ENCODE data around the gene SART3. TPM values are rescaled to one million over a fixed set of nuclear protein-coding genes. Genes with fewer than 3 reads are reported as not detected.

SART3 gene, protein sequence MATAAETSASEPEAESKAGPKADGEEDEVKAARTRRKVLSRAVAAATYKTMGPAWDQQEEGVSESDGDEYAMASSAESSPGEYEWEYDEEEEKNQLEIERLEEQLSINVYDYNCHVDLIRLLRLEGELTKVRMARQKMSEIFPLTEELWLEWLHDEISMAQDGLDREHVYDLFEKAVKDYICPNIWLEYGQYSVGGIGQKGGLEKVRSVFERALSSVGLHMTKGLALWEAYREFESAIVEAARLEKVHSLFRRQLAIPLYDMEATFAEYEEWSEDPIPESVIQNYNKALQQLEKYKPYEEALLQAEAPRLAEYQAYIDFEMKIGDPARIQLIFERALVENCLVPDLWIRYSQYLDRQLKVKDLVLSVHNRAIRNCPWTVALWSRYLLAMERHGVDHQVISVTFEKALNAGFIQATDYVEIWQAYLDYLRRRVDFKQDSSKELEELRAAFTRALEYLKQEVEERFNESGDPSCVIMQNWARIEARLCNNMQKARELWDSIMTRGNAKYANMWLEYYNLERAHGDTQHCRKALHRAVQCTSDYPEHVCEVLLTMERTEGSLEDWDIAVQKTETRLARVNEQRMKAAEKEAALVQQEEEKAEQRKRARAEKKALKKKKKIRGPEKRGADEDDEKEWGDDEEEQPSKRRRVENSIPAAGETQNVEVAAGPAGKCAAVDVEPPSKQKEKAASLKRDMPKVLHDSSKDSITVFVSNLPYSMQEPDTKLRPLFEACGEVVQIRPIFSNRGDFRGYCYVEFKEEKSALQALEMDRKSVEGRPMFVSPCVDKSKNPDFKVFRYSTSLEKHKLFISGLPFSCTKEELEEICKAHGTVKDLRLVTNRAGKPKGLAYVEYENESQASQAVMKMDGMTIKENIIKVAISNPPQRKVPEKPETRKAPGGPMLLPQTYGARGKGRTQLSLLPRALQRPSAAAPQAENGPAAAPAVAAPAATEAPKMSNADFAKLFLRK
- total RNA-seq: 21.7 TPM
- long read RNA-seq, full-length matches to known transcripts: 7 of 14 reads
- long read RNA-seq, partial matches to known transcripts: 4 of 14 reads
- long read RNA-seq, other reads (novel, unspliced or antisense): 3 of 14 reads

DNA sequence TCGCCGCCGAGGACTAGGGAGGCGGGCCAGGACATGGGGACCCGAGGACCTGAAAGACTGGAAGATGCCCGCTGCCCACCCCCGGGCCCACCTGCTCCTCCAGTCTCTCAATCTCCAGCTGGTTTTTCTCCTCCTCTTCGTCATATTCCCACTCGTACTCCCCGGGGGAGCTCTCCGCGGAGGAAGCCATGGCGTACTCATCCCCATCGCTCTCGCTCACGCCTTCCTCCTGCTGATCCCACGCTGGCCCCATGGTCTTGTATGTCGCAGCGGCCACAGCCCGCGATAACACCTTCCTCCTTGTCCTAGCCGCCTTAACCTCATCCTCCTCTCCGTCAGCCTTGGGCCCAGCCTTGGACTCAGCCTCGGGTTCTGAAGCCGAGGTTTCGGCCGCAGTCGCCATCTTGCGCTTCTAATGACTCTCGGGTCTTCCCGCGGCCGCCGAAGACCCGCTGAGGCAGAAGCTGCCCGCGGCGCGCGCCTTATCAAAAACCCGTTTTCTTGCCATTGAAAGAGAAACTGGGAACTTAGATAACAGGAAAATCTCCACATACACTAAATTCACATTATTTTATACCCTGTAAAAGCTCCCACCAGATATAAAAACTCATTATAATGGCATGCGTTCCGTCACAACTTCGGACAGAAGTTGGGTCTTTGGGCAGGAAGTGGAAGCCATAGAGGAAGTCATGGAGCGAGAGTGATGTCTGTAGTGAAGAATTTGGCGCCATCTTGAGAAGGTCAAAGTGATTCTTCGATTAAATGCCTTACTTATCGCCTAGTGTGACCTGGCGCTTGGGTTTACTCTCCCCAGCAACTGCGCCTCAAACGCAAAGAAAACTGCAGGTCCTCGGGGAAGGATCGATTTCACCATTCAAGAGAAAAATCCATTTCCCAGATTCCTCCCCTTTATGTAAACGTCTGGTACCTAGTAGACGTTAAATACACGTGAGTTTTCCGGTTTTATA lies at the start of gene SART3:
SART3 (minus strand) TSS at position 422 of the 968 bp plus-strand sequence; CDS start at position 403, 19 bp downstream.
- DNase-seq (ENCODE audit: missing footprints) (peak; percentile 93), ATAC-seq (peak; percentile 64)
- intact Hi-C loops (cut with DNase I): loop anchor here (2.0 to 5.0 kb wide), 3 partner anchors 170 to 391 kb away; partner anchors contain the start of genes CORO1C and SSH1

GRCh38 chr12:108610336-108610815 lies 49.4 kb upstream of the SART3 start:
- intact Hi-C loops (cut with DNase I): no loop called here
- no peak for DNase-seq (ENCODE audit: missing footprints)
- no peak for ATAC-seq

- intact Hi-C loops (cut with DNase I): no loop called here
- ATAC-seq (peak; percentile 87), DNase-seq (ENCODE audit: missing footprints) (peak; percentile 85)
Observed at GRCh38 chr12:108609537-108610335, 48.8 kb upstream of the SART3 start.

DNA sequence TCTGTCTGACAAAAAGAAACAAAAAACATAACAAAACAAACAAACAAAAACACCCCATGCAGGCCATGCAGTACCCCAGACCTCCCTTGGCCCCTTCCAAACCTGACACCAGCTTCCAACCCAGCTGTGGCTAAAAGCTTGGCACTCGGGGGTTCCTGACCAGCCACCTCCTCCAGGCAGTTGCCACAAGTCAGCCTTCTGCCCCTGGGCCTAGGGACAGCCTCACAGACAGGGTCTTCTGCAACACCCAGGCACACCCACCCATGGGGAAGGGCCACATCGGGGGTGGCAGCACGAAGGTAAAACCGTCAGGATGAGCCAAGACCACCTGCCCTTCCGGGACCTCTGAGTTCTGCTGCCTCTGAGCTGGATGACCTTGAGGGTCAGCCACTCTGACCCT lies 47.6 kb upstream of the SART3 start:
- ATAC-seq: no peak
- no peak for DNase-seq (ENCODE audit: missing footprints)
- intact Hi-C loops (cut with DNase I): no loop called here

DNA sequence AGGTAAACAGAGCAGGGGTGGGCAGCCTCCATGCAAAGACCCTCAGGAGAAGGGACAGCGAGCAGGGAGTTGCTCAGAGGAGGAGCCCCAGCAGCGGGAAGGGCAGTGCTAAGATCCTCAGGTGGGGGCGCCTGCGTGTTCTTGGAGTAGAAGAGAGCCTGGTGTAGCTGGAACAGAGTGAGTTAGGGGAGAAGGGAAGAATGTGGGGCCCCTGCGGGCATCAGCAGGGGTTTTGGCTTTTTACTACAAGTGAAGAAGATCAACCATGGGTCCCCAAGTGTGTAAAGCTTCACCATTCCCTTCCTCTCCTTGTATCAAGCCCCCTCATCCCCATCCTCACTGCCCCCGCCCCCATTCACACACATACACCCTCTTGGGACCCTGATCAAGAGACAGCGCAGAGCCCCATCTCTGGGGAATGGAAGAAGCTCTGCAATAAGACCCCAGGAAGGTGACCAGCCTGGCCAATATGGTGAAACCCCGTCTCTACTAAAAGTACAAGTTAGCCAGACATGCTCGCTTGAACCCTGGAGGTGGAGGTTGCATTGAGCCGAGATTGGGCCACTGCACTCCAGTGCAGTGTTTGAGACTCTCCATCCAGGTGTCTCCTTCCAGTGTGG lies 47.1 kb upstream of the SART3 start:
- DNase-seq (ENCODE audit: missing footprints) (no peak), ATAC-seq (no peak)
- intact Hi-C loops (cut with DNase I): no loop called here

GRCh38 chr12:108606492-108606891 lies 45.5 kb upstream of the SART3 start:
- ATAC-seq: no peak
- intact Hi-C loops (cut with DNase I): no loop called here
- no peak for DNase-seq (ENCODE audit: missing footprints)

DNA sequence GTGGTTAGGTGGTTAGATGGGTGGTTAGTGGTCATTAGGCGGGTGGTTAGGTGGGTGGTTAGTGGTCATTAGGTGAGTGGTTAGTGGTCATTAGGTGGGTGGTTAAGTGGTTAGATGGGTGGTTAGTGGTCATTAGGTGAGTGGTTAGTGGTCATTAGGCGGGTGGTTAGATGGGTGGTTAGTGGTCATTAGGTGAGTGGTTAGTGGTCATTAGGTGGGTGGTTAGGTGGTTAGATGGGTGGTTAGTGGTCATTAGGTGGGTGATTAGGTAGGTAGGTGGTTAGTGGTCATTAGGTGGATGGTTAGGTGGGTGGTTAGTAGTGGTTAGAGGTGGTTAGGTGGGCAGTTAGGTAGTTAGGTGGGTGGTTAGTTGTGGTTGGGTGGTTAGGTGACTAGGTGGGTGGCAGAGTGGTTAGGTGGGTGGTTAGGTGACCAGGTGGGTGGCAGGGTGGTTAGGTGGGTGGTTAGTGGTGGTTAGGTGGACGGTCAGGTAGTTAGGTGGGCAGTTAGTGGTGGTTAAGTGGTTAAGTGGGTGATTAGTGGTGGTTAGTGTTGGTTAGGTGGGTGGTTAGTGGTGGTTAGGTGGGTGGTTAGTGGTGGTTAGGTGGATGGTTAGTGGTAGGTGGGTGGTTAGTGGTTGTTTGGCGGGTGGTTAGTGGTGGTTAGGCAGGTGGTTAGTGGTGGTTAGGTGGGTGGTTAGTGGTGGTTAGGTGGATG lies 44.9 kb upstream of the SART3 start:
- intact Hi-C loops (cut with DNase I): no loop called here

DNA sequence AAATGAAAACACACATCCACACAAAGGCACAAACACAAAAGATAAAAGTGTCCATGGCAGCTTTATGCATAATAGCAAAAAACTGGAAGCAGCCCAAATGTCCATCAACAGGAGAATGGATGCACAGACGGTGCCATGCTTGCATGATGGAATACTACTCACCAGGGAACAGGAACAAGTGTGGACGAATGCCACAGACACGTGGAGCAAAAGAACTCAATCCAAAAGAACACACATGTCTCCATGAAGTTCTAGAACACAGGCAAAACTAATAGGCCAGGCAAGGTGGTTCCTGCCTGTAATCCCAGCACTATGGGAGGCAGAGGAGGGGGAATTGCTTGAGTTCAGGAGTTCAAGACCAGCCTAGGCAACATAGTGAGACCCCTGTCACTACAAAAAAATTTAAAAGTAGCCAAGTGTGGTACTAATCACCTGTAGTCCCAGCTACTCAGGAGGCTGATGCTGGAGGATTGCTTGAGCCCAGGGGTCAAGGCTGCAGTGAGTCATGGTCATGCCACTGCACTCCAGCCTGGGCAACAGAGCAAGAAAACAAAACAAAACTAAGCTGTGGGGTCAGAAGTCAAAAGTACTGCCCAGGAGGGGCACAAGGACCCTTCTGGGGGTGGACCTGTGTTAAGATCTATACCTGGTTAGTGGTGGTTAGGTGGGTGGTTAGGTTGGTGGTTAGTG lies 44.2 kb upstream of the SART3 start:
- intact Hi-C loops (cut with DNase I): no loop called here
- DNase-seq (ENCODE audit: missing footprints) (no peak), ATAC-seq (no peak)

More for the DNA sequence above, 44.9 kb upstream of the SART3 start:
- DNase-seq (ENCODE audit: missing footprints) (no peak), ATAC-seq (no peak)

- intact Hi-C loops (cut with DNase I): no loop called here
- DNase-seq (ENCODE audit: missing footprints): no peak
- ATAC-seq: no peak
Observed at GRCh38 chr12:108604208-108604941, 43.4 kb upstream of the SART3 start.

GRCh38 chr12:108603743-108604142 lies 42.8 kb upstream of the SART3 start:
- intact Hi-C loops (cut with DNase I): no loop called here
- ATAC-seq: no peak
- DNase-seq (ENCODE audit: missing footprints): no peak

GRCh38 chr12:108602976-108603704 lies 42.2 kb upstream of the SART3 start:
- intact Hi-C loops (cut with DNase I): no loop called here
- no peak for ATAC-seq
- no peak for DNase-seq (ENCODE audit: missing footprints)

DNA sequence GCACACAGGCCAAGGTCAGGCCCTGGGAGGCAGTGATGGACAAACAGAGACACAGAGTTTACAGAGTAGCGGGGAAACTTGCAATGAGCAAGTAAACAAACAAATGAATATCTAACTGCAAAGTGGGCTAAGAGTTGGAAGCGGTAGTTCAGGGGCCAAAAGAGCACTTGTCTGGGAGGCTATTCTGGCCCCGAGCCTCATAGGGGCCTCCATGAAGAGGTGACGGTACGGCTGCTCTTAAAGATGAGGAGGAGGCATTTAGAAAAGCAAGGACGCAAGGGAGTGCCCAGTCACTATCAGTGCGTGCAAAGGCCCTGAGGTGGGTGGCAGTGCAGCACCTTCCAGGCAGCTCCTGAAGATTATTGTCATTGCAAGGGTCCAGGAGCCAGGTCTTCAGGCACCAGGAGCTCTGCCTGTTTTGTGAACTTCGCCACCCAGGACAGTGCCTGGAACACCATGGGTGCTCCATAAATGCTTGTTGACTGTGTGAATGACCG lies 41.3 kb upstream of the SART3 start:
- intact Hi-C loops (cut with DNase I): no loop called here
- no peak for DNase-seq (ENCODE audit: missing footprints)
- ATAC-seq: no peak

- DNase-seq (ENCODE audit: missing footprints) (no peak), ATAC-seq (no peak)
- intact Hi-C loops (cut with DNase I): no loop called here
Observed at GRCh38 chr12:108600702-108601007, 39.7 kb upstream of the SART3 start.

- DNase-seq (ENCODE audit: missing footprints): no peak
- ATAC-seq: no peak
- intact Hi-C loops (cut with DNase I): no loop called here
Observed at GRCh38 chr12:108599948-108600701, 39.2 kb upstream of the SART3 start.

All from Right ventricle myocardium inferior (tissue), 1 donor.